Measurements from ENCODE around the gene CFAP77. TPM values are rescaled to one million over a fixed set of nuclear protein-coding genes. Genes with fewer than 3 reads are reported as not detected.

Gene CFAP77
- total and polyA plus RNA-seq, 2 experiments from 2014 or later: not detected

- Histone ChIP-seq H3K9ac (no peak overlapping the region), H3K27me3 (replicated peaks; ENCODE audit: insufficient read depth) (no peaks in the 10 kb centered on the region), H3F3A (ENCODE audit: insufficient read depth) (no peaks in the 10 kb centered on the region), H3K79me2 (ENCODE audit: insufficient read depth) (no peaks in the 10 kb centered on the region), H3K9me2 (ENCODE audit: insufficient read depth) (no peaks in the 10 kb centered on the region), H2AFZ (no peak overlapping the region), H3K36me3 (ENCODE audit: low read depth) (peaks cover 63% of the 10 kb centered on the region), H3K9me3 (ENCODE audit: low read depth) (no peaks in the 10 kb centered on the region), H3K4me3 (no peak overlapping the region), H3K4me1 (ENCODE audit: insufficient read depth) (no peaks in the 10 kb centered on the region), H3K4me2 (ENCODE audit: unreplicated experiment) (no peak overlapping the region), H4K20me1 (ENCODE audit: insufficient read depth) (no peaks in the 10 kb centered on the region), H3K27ac (no peak overlapping the region)
- DNase-seq: no peak
- in situ Hi-C loops (cut with MboI): no loop called here
- no peak for TF ChIP-seq EZH2 (IDR thresholded peaks at IDR 0.05; ENCODE audit: insufficient read depth, poor library complexity, severe bottlenecking)
- no peak for TF ChIP-seq EZH2phosphoT487 (IDR thresholded peaks at IDR 0.05; ENCODE audit: insufficient read depth, low read depth)
- 76% methylated on average over 7 of the region's 7 CpGs for WGBS, 2 experiments (ENCODE audit: low coverage in 1 of 2, low lambda C conversion rate in 2 of 2, missing lambda C conversion rate in 2 of 2)
These were observed 19.0 kb upstream of the CFAP77 start for GRCh38 chr9:132390966-132391365.

DNA sequence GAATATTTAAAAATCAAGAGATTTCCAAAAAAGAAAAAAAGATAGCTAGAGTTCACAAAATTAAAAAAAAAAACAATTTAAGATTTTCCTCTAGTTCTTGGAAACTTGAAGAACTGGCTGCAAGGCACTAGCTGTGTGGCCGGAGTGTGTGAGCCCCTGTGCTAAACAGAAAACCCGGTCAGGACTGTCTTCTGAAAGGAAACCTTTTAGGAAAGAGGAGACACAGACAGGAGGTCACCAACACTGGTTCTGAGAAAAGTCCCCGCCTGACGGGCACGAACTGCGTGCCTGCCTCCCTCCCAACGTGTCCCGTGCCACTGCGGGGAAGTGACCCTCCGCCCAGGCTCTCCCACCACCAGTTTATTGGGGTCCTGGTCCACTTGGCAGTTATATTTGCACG is 18.6 kb upstream of the CFAP77 start:
- H3K27me3 ChIP-seq (replicated peaks; ENCODE audit: insufficient read depth): no peaks in the 10 kb centered on the region
- H3K4me2 ChIP-seq (ENCODE audit: unreplicated experiment): no peak overlapping the region
- no peaks in the 10 kb centered on the region for H3K9me3 ChIP-seq (ENCODE audit: low read depth)
- peaks cover 61% of the 10 kb centered on the region for H3K36me3 ChIP-seq (ENCODE audit: low read depth)
- no peak overlapping the region for H3K9ac ChIP-seq
- no peak overlapping the region for H3K4me3 ChIP-seq
- no peak overlapping the region for H2AFZ ChIP-seq
- H3K4me1 ChIP-seq (ENCODE audit: insufficient read depth): no peaks in the 10 kb centered on the region
- DNase-seq: no peak
- no peaks in the 10 kb centered on the region for H3K79me2 ChIP-seq (ENCODE audit: insufficient read depth)
- no peaks in the 10 kb centered on the region for H3F3A ChIP-seq (ENCODE audit: insufficient read depth)
- H3K9me2 ChIP-seq (ENCODE audit: insufficient read depth): no peaks in the 10 kb centered on the region
- H3K27ac ChIP-seq: no peak overlapping the region
- in situ Hi-C loops (cut with MboI): no loop called here
- TF ChIP-seq EZH2 (IDR thresholded peaks at IDR 0.05; ENCODE audit: insufficient read depth, poor library complexity, severe bottlenecking) (no peak), EZH2phosphoT487 (IDR thresholded peaks at IDR 0.05; ENCODE audit: insufficient read depth, low read depth) (no peak)
- WGBS, 2 experiments (ENCODE audit: low coverage in 1 of 2, low lambda C conversion rate in 2 of 2, missing lambda C conversion rate in 2 of 2): 91 to 92% methylated on average over 11 of the region's 11 CpGs
- H4K20me1 ChIP-seq (ENCODE audit: insufficient read depth): no peaks in the 10 kb centered on the region

GRCh38 chr9:132395560-132395959 is 14.5 kb upstream of the CFAP77 start:
- no peak for DNase-seq
- in situ Hi-C loops (cut with MboI): no loop called here
- Histone ChIP-seq H3K36me3 (ENCODE audit: low read depth) (peaks cover 39% of the 10 kb centered on the region), H3F3A (ENCODE audit: insufficient read depth) (no peaks in the 10 kb centered on the region), H3K9me3 (ENCODE audit: low read depth) (no peaks in the 10 kb centered on the region), H2AFZ (no peak overlapping the region), H3K9ac (no peak overlapping the region), H3K4me3 (no peak overlapping the region), H3K4me1 (ENCODE audit: insufficient read depth) (no peaks in the 10 kb centered on the region), H4K20me1 (ENCODE audit: insufficient read depth) (no peaks in the 10 kb centered on the region), H3K27me3 (replicated peaks; ENCODE audit: insufficient read depth) (no peaks in the 10 kb centered on the region), H3K9me2 (ENCODE audit: insufficient read depth) (no peaks in the 10 kb centered on the region), H3K4me2 (ENCODE audit: unreplicated experiment) (no peak overlapping the region), H3K27ac (no peak overlapping the region), H3K79me2 (ENCODE audit: insufficient read depth) (no peaks in the 10 kb centered on the region)
- WGBS, 2 experiments (ENCODE audit: low coverage in 1 of 2, low lambda C conversion rate in 2 of 2, missing lambda C conversion rate in 2 of 2): 82 to 84% methylated on average over 11 of the region's 11 CpGs
- TF ChIP-seq EZH2 (IDR thresholded peaks at IDR 0.05; ENCODE audit: insufficient read depth, poor library complexity, severe bottlenecking): no peak
- no peak for TF ChIP-seq EZH2phosphoT487 (IDR thresholded peaks at IDR 0.05; ENCODE audit: insufficient read depth, low read depth)

DNA sequence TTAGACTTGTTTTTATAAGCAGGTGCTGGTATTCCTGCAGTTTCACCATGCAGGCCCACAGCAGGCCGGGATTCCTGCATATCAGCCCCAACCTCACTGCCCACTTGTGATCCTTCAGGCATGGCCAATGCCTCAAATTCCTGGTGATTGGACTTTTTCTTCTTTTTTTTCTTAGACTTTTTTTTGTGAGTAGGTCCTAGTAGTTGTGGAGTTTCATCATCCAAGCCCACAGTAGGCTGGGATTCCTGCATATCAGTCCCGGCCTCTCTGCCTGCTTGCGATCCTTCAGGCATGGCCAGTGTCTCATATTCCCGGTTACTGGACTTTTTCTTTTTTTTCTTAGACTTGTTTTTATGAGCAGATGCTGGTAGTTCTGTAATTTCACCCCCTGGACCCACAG is 8.2 kb upstream of the CFAP77 start:
- Histone ChIP-seq H3K9ac (no peak overlapping the region), H3K27ac (no peak overlapping the region), H3K36me3 (ENCODE audit: low read depth) (peaks cover 13% of the 10 kb centered on the region), H3K9me2 (ENCODE audit: insufficient read depth) (no peaks in the 10 kb centered on the region), H3K4me3 (no peak overlapping the region), H4K20me1 (ENCODE audit: insufficient read depth) (no peaks in the 10 kb centered on the region), H3K27me3 (replicated peaks; ENCODE audit: insufficient read depth) (no peaks in the 10 kb centered on the region), H3K9me3 (ENCODE audit: low read depth) (no peaks in the 10 kb centered on the region), H3K4me2 (ENCODE audit: unreplicated experiment) (no peak overlapping the region), H2AFZ (no peak overlapping the region), H3K4me1 (ENCODE audit: insufficient read depth) (peaks cover 8% of the 10 kb centered on the region; the same call in 1 of the 2 replicates), H3K79me2 (ENCODE audit: insufficient read depth) (peaks cover 53% of the 10 kb centered on the region), H3F3A (ENCODE audit: insufficient read depth) (no peaks in the 10 kb centered on the region)
- WGBS, 2 experiments (ENCODE audit: low coverage in 1 of 2, low lambda C conversion rate in 2 of 2, missing lambda C conversion rate in 2 of 2): 82 to 84% methylated on average over 4 of the region's 4 CpGs
- no peak for DNase-seq
- in situ Hi-C loops (cut with MboI): no loop called here
- TF ChIP-seq EZH2 (IDR thresholded peaks at IDR 0.05; ENCODE audit: insufficient read depth, poor library complexity, severe bottlenecking) (no peak), EZH2phosphoT487 (IDR thresholded peaks at IDR 0.05; ENCODE audit: insufficient read depth, low read depth) (no peak)
